HG03469 (cell line): ENCODE results near the gene PRELID1.
"Not testable (repeated sequence)": the region's sequence is repeated elsewhere in the genome, so short reads cannot be mapped to it uniquely, and the experiment has no call there.

Experiments
- ATAC-seq: cut with Tn5 transposase; IDR thresholded peaks from one replicate; pipeline ENCODE4 v1.9.1; 2021; ENCODE audit warnings: mild to moderate bottlenecking, moderate library complexity, moderate number of reproducible peaks; ENCODE audit not compliant: unreplicated experiment

PRELID1 gene

GRCh38 chr5:177297922-177298321 lies 5.7 kb upstream of the PRELID1 start:
- no peak for ATAC-seq

DNA sequence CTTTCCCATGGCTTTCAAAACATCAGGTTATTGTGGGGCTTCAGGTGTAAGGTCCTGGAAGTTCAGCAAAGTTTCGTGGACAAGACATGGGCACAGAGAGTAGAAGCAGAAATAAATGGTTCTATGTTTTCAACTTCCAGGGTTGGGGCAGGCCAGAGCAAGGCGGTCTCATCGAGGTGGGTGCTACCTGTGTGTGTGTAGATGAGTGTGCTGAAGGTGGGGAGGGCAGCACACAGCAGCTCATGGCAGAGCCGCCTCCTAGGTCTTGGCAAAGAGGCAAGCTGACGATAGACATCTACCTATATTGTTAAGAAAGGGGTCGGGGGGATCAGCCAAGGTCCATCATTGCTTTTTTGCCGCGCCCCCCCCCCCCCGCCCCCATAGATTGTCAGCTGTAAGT lies 3.9 kb upstream of the PRELID1 start:
- ATAC-seq, result no peak

- no peak for ATAC-seq
These were observed 3.2 kb upstream of the PRELID1 start for GRCh38 chr5:177300236-177300880.

- ATAC-seq, result no peak
These were observed 2.6 kb upstream of the PRELID1 start for GRCh38 chr5:177300951-177301350.

GRCh38 chr5:177301503-177302165 lies 2.0 kb upstream of the PRELID1 start:
- ATAC-seq, result no peak

DNA sequence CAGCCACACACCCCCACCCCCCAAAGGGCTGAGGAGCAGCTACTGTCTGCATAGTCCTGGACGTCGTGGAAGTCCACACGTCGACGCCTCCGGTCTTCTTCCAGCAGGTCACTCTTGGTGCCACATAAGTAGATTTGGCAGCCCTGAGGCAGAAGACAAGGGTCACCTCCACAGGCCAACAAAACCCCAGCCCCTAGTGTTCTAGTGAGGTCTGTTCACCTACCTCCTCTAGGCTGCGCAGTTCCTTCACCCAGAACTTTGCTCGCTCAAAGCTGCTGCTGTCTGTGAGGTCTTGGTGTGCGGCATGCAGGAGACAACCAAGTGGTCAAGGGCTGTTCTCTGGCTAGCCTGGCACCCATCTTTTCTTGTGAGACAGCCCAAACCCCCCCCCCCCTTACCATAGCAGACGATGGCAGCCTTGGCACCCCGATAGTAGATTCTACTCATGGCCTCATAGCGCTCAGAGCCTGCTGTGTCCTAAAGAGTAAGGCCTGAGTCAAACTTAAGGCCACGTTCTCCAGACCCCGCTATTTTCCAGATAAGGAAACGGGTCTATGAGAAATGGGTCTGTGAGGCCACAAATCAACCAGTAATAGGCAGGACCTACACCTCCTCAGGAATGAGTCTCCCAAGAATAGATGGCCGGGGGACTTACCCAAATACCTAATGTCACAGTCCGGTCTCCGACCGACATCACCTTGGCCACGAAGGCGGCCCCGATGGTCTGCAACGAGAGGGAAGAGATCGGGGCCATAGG lies 1.1 kb upstream of the PRELID1 start:
- no peak for ATAC-seq

GRCh38 chr5:177303925-177304391 lies 359 bp downstream of the PRELID1 start:
- ATAC-seq, result no peak

GRCh38 chr5:177304392-177305119 lies 957 bp downstream of the PRELID1 start:
- ATAC-seq, result no peak

GRCh38 chr5:177306103-177306640 lies 2.6 kb downstream of the PRELID1 start:
- not testable (repeated sequence) for ATAC-seq

DNA sequence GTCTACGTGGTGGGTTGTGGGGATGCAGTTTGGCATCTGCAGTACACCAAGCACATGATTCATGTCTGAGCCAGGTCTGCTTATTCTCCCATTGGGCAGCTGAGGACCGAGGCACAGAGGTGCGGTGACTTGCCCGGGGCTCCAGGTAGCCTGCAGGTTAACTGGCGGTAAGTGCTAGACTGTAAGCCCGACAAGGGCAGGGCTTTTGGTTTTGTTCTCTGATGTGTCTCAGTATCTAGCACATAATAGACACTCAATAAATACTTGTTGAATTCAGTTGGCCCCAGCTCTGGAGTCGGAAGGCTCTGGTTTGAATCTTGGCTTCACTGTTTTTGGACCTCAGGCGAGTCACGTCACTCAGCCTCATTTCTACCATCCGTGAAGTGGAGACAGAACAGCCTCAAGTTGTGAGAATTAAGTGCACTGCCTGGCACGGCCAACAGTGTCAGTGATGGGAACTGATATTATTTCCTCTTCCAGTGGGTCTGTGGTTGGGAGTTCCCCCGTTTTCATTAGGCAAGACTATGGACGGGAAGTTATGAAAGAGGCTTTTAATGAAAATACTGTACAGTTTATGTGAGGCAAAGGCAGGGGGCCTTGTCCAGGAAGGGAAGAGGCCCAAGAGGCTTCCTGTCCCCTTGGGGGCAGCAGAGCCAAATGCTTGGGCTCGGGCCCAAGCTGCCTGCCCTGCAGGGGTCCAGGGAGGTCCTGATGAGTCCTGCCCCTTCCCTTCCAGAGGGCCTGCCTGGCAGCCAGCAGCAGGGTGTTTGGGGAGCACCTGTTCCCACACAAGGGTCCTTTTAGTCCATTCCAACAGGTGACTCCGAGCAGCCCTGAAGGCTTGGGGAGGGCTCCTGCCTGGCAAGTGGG lies 3.3 kb downstream of the PRELID1 start:
- no peak for ATAC-seq

GRCh38 chr5:177307544-177308363 lies 4.2 kb downstream of the PRELID1 start:
- ATAC-seq, result no peak

DNA sequence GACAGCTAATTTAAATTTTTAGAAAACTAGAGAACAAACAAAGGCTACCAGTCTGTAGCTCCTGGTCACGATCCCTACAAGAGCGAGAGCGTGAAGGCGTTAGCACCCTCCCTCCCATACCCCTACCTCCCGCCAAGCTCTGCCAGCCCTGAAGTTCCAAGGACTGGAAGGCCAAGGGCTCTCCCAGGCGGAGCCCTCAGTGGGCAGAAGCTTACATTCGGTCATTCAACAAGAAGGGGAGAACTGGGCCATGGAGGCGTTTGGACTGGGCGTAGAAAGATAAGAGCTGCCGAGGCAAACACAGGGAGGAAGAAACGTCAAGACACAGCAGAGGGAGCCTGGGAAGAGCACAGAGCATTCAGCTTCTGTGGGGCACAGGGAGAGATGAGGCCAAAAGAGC lies 5.1 kb downstream of the PRELID1 start:
- no peak for ATAC-seq

GRCh38 chr5:177309351-177310191 lies 6.0 kb downstream of the PRELID1 start:
- no peak for ATAC-seq

DNA sequence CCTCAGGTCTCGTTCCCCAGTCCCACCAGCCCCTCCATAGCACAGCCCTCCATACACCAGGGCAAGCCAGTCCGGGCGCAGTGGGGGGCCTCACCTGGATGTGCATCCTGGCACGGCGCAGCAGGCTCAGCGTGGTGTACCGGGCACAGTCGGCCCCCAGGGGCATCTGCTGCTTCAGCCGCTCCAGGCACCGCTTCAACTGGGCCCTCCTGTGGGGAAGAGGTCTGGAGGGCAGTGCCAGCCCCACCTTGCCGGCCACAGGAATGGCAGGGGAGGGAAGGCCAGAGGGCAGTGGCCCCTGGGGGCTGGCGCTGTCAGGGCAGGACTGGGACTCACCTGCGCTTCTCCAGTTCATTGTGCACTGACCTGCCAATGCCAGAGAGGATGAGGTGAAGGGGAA lies 6.7 kb downstream of the PRELID1 start:
- no peak for ATAC-seq

- no peak for ATAC-seq
These were observed 7.3 kb downstream of the PRELID1 start for GRCh38 chr5:177310757-177311391.

DNA sequence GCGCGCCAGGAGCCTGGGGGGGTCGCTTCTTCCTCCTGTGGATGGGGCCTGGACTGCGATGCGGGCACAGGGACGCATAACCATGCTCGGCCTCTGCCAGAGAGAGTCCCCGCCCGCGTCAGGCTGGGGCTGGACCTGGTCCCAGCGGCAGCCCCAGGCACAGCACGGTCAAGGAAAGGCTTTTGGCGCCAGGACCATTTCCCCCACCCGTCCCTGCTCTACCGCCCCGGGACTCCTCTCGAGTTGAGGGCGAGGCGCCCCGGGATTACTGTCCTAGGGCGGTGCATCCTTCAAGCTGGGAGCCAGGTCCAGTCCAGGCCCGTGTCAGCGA lies 7.8 kb downstream of the PRELID1 start:
- peak; percentile 1 for ATAC-seq

DNA sequence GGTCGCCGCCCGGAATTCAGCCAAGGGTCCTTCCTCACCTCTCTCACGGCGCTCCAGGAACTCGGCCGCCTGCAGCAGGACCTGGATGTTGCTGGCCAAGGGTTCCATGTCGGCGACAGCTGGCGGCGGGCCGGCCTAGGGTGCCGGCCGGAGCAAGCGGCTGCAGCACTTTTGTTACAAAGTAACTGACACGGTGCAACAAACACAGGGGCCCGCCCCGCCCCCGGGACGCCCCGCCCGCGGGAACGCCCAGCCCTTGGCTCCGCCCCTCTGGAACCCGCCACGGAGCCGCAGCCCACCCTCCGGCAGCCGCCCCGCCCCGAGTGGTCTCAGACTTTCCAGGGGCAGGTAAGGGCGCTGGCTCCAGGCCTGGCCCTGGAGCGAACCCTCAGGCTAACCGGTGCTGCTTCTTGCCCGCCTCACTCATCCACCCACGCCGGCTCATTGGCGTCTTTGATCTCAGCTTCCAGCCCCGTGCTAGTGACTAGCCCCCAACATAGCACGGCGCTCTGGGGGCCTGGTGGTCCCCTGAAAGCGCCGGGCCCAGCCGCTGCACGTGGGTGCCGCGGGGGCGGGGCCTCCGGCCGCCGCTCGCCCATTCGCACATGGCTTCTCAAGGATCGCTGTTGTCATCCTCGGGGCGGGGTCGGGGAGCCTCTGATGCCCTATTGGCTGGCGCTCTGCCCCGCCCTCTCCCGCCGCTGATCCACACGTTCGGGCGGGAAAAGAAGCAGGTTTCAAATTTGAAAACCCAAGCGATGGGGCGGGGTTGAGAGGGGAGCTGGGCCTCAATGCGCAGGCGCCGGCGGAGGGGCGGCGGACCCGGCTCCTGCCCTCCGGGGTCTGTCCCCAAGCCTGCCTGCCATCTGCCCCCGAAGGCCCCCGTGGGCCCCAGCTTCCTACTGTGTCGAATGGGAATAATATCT lies 8.4 kb downstream of the PRELID1 start, which contains the start of gene MXD3:
Gene MXD3, minus strand, starts transcription at position 176 of the 926 bp plus-strand sequence. Its CDS starts 68 bp downstream, at position 108.
- ATAC-seq, result peak; percentile 42
